Lower lobe of right lung (tissue), 2 donors: Measurements from ENCODE around the gene LRRC4C. TPM values are rescaled to one million over a fixed set of nuclear protein-coding genes. Genes with fewer than 3 reads are reported as not detected.

Source experiments
- ATAC-seq, 2 donors: fragments of 200-7000 bp; cut with Tn5 transposase; one replicate each; pipeline ENCODE4 v1.9.1; 2020 to 2022; ENCODE audit warnings: mild to moderate bottlenecking in 2 of 2, moderate library complexity in 2 of 2
- DNase-seq: peaks from one replicate; pipeline ENCODE4 v3.0.0-alpha.2; 2020
- H3K27ac ChIP-seq: fragments of 200-600 bp; one replicate; pipeline ENCODE4 v1.8.0; 2022
- H3K27me3 ChIP-seq: fragments of 200-600 bp; one replicate; pipeline ENCODE4 v1.8.0; 2022; ENCODE audit warnings: low read depth
- H3K36me3 ChIP-seq: fragments of 200-600 bp; one replicate; pipeline ENCODE4 v1.8.0; 2022; ENCODE audit warnings: mild to moderate bottlenecking
- H3K4me1 ChIP-seq: fragments of 200-600 bp; one replicate; pipeline ENCODE4 v1.8.0; 2022
- H3K4me3 ChIP-seq: fragments of 200-600 bp; one replicate; pipeline ENCODE4 v1.8.0; 2022; ENCODE audit warnings: mild to moderate bottlenecking
- H3K9me3 ChIP-seq: fragments of 200-600 bp; one replicate; pipeline ENCODE4 v1.8.0; 2022
- intact Hi-C: fragments of 100-400 bp; cut with DNase I; formaldehyde crosslinking; loops from one replicate; pipeline ENCODE4 v1.11.0; 2022
- total RNA-seq: library from RNA; stranded (reverse); fragmentation: NEBNext Ultra II Directional; extraction: Animal tissue kit (Norgen Biotek cat#: 25700); gene quantifications from one replicate; pipeline ENCODE4 v1.2.1, GENCODE V29; 2021
- TF ChIP-seq, protein P1 (sequence below): fragments of 200-600 bp; IDR thresholded peaks from one replicate; pipeline ENCODE4 v1.8.0; 2022; ENCODE audit warnings: antibody characterized with exemption, mild to moderate bottlenecking
- donor health status: DM: no; HTN: yes; CAD: no; lungs with severe emphysema.

LRRC4C gene
- total RNA-seq, 1 donor from 2014 or later, result 0.86 TPM

GRCh38 chr11:41177791-41178190 is 281.7 kb downstream of the LRRC4C start:
- no peak for DNase-seq
- intact Hi-C loops, result no loop called here
- H3K27me3 ChIP-seq, result no peaks in the 10 kb centered on the region
- H3K9me3 ChIP-seq, result no peaks in the 10 kb centered on the region
- no peak for ATAC-seq
- H3K36me3 ChIP-seq, result no peaks in the 10 kb centered on the region
- TF ChIP-seq, protein P1, sequence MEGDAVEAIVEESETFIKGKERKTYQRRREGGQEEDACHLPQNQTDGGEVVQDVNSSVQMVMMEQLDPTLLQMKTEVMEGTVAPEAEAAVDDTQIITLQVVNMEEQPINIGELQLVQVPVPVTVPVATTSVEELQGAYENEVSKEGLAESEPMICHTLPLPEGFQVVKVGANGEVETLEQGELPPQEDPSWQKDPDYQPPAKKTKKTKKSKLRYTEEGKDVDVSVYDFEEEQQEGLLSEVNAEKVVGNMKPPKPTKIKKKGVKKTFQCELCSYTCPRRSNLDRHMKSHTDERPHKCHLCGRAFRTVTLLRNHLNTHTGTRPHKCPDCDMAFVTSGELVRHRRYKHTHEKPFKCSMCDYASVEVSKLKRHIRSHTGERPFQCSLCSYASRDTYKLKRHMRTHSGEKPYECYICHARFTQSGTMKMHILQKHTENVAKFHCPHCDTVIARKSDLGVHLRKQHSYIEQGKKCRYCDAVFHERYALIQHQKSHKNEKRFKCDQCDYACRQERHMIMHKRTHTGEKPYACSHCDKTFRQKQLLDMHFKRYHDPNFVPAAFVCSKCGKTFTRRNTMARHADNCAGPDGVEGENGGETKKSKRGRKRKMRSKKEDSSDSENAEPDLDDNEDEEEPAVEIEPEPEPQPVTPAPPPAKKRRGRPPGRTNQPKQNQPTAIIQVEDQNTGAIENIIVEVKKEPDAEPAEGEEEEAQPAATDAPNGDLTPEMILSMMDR, result no peak
- no peak overlapping the region for H3K4me3 ChIP-seq
- H3K27ac ChIP-seq, result no peak overlapping the region
- no peaks in the 10 kb centered on the region for H3K4me1 ChIP-seq

DNA sequence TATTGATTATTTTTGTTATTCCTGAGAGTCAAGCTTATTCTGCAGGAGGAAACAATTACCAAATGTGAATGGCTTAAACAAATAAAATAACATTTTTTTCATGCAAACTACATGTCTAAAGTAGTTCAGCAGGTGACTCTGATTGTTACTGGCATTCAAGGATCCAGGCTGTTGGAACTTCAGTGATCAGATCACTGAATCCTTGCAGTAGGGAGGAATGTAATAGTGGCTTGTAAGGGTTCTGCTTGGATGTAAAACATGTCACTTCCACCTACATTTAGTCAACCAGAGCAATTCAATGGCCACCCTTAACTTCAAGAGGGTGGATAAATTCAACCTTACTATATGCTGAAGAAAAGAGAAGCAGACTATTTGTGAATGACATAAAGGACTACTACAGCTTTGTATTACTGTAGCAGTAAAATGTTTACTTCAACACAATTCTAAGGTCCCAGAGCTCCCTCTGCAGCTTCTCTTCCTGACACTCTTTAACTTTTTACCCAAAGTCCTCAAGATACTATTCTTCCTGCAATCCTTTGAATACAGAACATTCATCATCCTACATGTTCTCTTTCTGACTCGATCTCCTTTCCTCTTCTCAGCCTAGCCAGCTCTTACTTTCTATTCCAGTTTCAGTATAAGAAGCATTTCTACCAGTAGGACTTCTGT is 284.0 kb downstream of the LRRC4C start:
- intact Hi-C loops, result no loop called here
- no peak for DNase-seq

DNA sequence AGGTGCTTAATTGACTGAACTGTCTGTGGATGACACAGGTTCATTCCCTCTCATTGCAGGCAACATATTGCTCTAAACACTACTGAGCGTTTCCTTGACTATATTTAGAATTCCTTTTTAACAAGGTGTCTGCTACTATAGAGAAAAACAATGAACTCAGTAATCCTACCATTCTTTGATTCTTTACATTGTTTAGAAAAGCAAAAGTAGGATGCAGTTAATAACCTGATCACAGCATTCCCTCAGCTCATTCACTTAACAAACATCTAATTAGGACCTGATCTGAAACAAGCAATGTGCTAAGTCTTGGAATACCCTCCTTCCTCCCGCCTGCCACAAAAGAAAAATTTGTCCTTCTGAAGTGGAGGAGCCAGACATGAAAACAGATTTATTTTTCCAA is 313.1 kb downstream of the LRRC4C start:
- Histone ChIP-seq H3K36me3 (no peaks in the 10 kb centered on the region), H3K4me1 (no peaks in the 10 kb centered on the region), H3K4me3 (no peak overlapping the region), H3K27ac (no peak overlapping the region), H3K27me3 (no peaks in the 10 kb centered on the region), H3K9me3 (no peaks in the 10 kb centered on the region)
- intact Hi-C loops, result no loop called here
- no peak for ATAC-seq
- TF ChIP-seq, protein P1, result no peak
- no peak for DNase-seq

More for the DNA sequence above, 284.0 kb downstream of the LRRC4C start:
- H3K4me3 ChIP-seq, result no peak overlapping the region
- H3K36me3 ChIP-seq, result no peaks in the 10 kb centered on the region
- no peak for ATAC-seq
- H3K27me3 ChIP-seq, result no peaks in the 10 kb centered on the region
- no peak overlapping the region for H3K27ac ChIP-seq
- no peaks in the 10 kb centered on the region for H3K9me3 ChIP-seq
- H3K4me1 ChIP-seq, result no peaks in the 10 kb centered on the region
- TF ChIP-seq, protein P1, result no peak

- ATAC-seq (no peak), DNase-seq (no peak)
- Histone ChIP-seq H3K4me3 (no peak overlapping the region), H3K27ac (no peak overlapping the region), H3K4me1 (no peaks in the 10 kb centered on the region), H3K27me3 (no peaks in the 10 kb centered on the region), H3K9me3 (no peaks in the 10 kb centered on the region), H3K36me3 (no peaks in the 10 kb centered on the region)
- TF ChIP-seq, protein P1, result no peak
- intact Hi-C loops, result no loop called here
Observed at GRCh38 chr11:41145420-41145819, 314.0 kb downstream of the LRRC4C start.

DNA sequence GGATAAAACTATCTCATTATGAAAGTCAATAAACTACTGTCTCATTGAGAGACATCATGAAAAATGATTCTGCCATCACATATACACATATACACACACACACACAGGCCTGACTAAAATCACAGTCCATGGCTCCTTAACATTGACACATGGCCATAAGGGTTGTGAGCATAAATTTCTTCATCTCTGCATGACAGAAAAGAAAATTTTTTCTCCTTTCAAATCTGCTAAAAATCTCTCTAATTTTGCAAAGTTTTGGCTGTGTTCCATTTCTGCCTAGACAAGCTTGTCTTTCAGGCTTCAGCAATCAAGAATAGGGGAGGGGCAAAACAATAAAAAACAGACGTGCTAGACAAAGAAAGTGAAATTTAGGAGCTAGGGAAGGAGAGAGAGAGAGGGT is 324.5 kb downstream of the LRRC4C start:
- Histone ChIP-seq H3K27me3 (no peaks in the 10 kb centered on the region), H3K9me3 (no peaks in the 10 kb centered on the region), H3K4me3 (no peak overlapping the region), H3K4me1 (no peaks in the 10 kb centered on the region), H3K27ac (no peak overlapping the region), H3K36me3 (no peaks in the 10 kb centered on the region)
- ATAC-seq (no peak), DNase-seq (no peak)
- intact Hi-C loops, result no loop called here
- TF ChIP-seq, protein P1, result no peak
